HG02885 (cell line): ENCODE data around the gene DSCAML1.

ENCODE experiments used
- ATAC-seq: cut with Tn5 transposase; IDR thresholded peaks from one replicate; pipeline ENCODE4 v1.9.1; 2021; ENCODE audit warnings: mild to moderate bottlenecking; ENCODE audit not compliant: unreplicated experiment, poor library complexity

Gene DSCAML1

DNA sequence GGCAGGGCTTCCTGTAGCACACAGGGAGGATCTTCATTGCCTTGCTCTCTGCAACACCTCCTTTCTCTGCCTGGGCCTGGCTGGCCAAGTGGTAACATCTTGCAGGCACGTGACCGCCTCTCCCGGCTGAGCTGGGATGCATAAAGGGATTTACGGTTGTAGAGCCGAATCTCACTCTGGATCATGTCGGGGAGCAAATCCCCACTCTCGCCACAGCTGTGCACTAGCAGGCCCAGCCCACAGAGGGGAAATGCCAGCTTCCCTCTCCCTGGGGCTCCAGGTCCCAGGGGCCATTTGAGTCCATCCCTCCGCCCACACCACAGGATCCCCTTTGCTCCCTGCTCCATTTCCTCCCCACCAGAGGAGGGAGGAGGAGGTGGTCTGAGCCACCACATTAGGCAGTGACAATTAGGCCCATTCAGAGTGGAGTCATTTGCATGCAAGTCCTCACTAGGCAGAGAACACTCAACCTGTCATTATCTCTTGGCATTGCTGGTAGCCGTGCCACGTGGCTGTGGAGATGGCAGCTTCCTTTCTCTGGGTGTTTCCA is 196.7 kb downstream of the DSCAML1 start:
- no peak for ATAC-seq

DNA sequence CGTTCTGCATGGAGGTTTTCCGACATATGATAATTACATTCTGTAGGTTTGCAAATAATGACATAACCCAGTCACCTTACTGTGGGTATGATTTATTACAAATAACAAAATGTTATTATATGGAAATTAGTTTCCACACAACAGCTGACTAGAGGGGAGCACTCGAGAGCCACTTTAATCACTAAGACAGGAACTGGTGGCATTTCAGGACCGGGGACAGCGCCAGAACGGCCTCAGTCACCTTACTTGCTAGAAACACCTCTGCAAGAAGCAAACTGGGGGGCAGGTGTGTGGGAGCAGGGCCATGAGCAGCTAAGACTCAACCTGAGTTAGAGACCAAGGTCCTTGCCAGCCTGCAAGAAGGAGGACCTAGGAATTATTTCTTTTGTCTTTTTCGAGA is 199.9 kb downstream of the DSCAML1 start:
- no peak for ATAC-seq

DNA sequence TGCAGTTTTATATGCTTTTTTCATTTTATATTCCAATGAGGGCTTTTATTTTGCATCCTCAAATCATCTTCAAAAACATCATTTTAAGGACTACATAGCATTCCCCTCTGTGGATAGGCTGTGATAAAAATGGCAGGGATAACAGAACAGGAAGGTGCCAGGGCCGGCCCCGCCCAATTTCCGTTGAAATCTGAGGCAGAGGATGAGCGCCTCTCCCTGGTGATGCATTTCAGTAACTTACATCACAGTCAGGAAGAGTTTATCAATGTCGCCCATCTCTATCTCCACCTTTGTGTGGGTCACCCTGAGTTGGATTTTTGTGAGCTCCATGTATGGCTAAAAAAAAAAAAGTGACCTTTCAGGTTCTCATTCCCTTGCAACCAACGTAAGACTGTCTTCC is 201.6 kb downstream of the DSCAML1 start:
- no peak for ATAC-seq

DNA sequence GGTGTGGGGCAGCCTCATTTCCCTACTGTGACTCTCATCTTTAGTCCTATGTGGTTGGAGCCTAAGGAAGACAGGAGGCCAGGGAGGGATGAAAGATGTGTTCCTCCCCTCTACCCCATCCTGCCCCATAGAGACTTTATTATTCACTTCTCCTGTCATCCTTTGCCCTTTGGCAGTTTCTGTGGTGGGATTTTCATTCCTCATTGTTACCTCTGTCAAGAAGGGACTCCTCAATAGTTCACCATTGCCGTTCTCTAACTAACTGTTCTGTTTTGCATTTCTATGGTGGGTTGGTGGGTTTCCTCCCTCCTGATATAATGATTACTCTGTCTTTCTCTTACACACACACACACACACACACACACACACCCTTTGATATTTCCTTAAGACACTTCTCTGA is 202.3 kb downstream of the DSCAML1 start:
- no peak for ATAC-seq

DNA sequence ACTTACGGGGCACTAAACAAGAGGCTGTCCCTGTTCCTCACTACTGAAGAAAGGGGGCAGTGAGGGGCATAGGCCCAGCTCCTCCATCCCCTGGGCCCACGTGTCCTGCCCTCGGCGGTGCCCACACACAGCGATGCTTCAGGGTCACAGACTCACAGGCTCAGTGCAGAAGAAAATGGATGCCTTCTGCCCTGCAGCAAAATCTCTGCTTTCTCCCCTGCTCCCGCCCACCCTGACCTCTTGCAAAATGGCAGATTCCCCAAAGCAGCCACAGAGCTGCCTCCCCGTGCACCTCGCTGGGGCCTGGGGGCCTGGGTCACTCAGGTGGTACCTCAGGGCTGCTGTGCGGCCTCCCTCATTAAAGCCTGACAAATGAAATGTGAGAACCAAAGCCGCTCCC is 204.0 kb downstream of the DSCAML1 start:
- no peak for ATAC-seq

DNA sequence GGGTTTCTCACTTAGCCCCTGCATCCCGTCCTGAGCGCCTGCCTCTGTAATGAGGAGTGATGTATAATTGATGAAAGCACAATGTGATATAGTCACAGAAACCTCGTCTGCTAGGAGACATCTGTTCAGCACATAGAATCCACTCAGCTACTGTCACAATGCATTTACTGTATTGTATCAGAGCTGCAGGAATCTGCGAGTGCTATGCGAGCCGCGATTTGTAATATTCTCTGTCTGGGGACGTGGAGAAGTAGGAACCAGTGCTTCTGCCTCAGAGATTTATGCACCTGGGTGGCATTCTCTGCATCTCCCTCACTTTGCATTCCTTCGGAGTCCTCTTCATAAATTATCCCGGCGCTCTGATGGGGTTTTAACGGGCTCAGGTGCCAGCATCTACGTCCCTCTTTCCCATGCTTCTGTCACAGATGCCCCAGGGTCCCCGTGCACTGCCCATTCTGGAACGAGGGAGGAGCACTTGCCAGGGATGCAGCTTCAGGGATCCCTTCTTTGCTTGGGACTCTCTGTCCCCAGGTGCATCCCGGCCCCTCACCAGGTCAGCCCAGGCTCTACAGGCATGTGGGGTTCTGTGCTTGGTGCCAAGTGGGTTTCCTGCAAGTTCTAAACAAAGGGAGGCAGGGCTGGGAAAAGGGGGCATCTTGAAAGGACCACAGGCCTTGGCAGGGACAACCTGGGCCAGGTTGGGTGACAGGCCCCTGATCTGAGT is 205.5 kb downstream of the DSCAML1 start:
- no peak for ATAC-seq

DNA sequence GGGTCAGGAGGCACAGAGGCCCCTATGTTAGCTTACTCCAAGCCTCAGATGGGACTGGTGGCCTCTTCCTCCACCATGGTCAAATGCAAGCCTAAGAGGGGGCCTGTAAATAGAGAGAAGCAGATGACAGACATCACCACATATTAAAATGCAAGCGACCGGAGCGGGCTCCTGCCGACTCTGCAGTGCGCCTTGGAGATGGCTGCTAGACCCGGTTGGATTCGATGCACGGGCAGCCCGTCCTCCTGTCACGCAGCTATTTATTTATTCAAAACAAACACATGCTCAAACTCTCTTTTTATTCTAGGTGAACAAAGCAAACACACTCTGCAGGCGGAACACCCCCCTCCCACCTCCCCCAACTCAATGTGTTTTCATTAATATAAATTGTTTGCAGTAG is 208.0 kb downstream of the DSCAML1 start:
- ATAC-seq, result no peak

DNA sequence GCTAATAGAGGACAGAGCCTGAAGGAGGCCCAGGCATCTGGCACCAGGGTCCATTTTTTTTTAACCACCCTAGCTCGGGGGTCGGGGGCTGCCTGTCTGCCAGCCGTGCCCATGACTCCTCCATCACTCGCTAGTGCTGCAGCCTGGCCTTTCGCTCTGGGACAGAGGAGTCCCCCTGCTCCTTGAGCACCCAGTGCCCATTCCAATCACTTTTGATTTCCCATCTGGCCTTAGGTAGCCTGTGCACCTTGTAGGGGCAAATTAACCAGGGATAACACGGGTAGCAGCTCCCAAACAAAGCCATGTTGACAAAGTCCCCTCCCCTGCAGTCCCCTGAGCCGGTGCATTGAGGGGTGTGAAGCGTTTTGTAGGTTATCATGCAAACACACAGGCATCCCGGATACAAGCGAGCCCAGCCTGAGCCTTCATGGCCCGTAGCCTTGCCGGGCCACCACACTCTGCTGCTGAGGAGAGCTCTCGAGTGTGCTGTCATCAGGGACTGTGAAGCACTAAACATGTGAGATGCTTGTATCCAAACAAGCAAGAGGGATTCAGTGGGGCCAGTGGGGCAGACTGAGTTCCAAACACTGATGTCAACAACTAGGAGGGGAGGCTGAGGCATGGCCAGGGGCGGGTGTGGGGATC is 208.7 kb downstream of the DSCAML1 start:
- no peak for ATAC-seq

DNA sequence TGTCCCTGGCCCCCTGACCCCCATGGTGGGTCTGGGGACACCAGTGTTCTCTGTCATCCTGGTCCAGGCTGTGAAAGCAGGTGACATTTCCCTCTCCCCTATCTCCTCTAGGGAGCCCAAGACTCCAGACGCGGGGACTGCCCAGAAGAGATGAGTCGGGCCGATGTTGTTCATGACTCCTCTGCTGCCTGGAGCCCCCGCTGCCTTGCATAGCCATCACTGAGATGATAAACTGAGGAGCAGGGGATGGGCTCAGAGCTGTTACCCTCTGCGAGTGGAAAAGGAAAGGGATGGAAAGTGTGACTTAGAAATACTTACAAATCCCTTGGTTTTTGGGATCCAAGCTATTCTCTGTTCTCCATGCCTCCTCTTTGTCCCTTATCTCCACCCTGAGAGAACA is 209.6 kb downstream of the DSCAML1 start:
- ATAC-seq, result no peak

DNA sequence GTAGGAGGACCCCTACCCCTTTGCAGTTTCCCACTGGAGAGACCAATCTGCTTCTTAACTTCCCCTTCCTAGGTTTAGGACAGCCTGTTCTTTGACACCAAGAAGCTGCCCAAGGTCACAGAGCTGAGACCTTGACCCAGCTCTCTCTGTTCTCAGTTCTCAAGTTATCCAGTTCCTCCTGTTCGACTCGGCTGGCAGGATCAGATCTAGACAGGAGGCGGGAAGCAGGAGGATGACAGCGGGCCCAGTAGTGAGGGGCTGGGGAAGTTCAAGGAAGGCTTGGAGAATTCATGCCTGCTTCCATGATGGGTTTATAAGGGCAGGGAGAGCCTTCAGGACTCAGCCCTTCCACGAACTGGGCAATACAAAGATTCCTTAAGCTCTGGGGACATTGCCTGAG is 210.6 kb downstream of the DSCAML1 start:
- no peak for ATAC-seq

DNA sequence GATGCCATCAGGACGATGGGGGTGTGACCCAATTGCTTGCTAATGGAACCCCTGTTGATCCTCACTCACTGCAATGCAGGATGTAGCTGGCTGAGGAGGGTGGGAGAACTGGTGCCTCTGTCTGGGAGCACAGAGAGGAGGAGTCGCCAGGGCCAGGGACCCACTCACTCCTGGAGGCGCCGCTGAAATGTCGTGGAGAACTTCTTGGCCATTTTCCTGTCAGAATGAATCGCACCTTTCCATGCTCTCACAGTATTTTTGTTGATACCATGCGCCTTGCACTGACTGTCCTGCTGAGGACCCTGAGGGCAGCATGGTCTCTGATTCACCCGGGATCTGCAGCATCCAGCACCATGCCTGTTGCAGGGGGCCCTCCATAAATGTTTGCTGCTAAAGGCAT is 211.4 kb downstream of the DSCAML1 start:
- ATAC-seq, result no peak

DNA sequence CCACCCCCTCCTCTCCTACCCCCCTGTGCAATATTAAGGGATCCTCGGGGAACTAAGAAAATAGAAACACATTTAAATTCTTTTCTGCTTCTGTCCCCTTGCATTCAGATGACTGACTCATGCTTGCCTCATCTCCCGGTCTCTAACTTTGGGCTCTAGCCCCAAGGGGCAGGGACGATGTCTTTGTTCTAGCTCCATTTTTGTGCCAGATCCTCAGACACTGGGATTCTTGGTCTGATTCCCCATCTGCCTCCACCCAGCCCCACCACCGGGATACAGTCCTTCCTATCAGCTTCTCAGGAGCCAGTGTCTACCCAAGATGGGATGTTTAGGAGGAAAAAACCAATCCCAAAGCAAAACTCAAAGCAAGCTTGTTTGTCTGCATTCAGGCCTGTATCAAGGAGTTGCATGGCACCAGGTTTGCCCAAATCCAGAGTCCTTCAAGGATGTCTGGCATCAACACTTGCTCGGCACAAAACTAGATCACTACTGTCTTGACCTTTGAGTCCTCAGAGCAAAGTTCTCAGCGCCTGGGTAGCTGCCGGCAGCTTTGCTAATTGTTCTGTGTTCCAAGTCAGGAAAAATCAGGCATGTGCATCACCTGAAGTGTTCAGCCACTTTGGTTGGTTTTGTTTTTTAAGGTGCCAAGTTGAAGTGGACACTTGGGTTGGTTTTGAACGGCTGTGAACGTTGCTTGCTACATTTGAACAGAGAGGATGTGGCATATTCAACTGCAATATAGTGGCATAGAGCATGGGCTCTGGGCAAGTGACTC is 212.8 kb downstream of the DSCAML1 start:
- ATAC-seq, result no peak

DNA sequence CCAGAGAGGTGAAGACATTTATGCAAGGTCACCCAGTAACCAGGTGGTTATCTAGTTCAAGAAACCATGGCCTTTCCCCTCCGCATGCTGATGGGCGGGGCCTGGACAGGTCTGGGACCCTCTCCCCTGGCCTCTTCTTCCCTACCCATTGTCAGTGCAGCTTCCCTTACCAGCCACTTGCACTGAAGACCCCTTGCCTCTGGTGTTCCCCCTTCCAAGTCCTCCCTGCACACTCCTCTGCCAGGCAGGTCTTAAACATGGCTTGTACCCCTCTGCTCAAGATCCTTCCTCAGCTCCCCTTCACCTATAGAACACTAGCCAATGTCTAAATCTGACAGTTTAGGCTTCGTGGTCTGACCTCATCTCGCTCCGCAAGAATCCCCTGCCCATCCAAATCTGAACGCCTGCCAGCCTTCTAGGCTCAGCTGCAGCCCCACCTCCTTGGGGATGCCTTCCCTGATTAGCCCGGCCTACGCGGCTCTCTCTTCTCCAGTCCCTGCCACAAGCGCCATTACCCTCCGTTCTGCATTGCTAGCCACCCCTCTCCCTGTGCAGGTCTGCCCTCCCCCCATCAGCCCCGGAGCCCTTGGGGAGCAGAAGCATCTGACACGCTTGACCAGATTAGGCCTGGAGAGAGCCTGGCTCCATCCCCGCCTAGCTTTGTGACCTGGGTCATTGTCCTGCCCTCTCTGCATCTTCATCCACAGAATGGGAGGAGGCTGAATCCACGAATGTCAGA is 213.8 kb downstream of the DSCAML1 start:
- ATAC-seq, result no peak

DNA sequence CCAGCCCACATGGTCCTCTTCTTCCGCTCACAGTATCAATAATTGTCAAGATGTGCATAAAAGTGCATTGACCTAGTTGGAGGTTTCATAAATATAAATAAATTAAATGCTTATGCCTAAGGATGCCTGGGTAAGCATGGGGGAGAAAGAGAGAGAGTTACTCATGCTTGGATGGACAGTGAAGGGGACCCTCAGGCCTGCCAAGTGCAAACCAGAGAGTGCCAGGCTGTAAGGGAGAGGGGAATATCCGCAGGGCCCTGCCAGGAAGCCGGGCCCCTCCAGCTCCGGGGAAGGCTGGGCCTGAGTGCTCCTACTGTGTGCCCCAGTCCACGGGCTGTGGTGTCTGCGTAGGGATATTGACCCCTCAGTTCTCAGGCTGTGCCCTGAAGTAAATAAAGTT is 214.6 kb downstream of the DSCAML1 start:
- ATAC-seq, result no peak

DNA sequence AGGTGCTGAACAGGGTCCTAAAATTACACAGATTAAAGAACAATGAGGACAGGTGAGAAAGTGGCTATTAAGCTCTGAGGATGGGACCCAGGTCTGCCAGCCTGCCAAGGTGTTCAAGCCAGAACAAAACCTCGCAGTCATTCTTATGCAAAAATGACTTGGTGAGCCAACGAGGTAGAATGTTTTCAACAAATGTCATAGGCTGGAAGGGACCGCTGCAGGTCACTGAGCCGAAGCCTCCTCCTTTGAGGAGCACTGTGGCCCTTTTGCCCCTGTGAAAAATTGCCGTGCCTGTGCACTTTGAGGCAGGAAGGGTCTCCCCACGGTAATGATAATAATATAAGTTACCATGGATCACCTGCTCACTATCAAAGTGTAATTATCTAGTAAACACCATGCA is 216.2 kb downstream of the DSCAML1 start:
- no peak for ATAC-seq

DNA sequence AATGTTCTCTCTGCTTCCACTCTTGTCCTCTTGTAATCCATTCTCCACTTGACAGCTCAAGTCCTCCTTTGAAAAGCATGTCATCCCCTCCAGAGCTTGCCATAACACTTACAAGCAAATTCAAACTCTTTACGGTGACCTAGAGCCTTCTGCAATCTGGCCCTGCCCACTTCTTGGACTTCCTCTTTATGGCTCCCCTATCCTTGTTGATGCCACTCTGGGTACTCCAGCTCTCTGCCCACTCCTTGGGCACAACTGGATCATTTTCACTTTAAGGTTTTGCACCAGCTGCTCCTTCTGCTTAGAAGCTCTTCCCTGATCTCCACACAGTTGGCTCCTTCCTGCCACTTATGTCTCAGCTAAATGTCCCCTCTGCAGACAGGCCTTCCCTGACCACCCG is 217.9 kb downstream of the DSCAML1 start:
- no peak for ATAC-seq

DNA sequence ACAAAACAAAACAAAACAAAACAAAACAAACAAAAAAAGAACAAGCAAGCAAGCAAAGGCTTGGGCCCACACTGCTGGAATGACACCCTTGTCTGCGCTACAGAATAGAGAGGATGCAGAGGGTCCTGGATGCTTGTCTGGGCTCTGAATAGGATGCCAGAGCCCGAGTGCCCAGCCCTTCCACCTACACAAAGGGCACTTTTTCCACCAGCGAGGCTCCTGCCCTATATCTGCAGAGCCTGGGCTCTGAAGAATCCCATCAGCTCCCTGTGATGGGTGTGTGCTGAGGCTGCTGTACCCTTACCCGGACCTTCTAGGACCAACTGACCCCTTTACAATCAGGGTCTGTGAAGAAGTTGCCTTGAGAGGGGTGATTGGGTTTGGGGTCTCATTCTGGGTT is 221.2 kb downstream of the DSCAML1 start:
- no peak for ATAC-seq

DNA sequence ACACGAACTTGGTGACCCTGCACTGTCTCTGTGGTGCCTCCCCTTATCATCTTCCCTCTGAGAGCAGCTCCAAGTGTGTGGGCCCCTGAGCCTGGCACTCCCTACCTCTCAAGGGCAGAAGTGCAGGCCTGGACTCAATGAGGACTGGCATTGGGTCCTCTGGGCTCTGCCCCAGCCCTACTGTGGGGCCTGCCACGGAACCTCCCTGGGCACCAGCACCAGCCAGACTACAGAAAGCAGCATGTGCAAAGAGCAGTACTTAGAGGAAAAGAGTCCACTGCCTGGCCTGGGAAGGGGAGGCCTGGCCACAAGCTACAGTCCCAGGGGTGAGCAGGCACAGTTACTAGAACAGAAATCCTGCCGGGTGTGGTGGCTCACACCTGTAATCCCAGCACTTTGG is 222.5 kb downstream of the DSCAML1 start:
- ATAC-seq, result no peak

DNA sequence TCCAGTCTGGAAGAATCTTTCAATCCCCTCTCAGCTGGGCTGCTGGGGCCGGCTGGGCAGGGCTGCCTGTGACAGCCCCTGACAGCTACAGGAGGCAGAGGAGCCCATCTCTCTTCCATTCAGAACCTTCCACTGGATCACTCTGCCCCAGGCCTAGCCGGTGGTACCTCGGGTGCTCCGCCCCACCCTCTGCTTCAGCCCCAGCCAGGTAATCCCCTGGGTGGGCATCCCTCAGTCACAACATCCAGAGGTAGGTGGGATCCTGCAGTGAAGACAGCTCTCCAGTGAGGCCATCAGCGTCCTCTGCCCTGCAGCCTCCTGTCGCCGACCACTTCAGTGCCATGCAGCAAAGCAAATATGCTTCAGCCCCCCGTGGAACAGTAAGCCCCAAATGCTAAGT is 223.7 kb downstream of the DSCAML1 start:
- no peak for ATAC-seq

DNA sequence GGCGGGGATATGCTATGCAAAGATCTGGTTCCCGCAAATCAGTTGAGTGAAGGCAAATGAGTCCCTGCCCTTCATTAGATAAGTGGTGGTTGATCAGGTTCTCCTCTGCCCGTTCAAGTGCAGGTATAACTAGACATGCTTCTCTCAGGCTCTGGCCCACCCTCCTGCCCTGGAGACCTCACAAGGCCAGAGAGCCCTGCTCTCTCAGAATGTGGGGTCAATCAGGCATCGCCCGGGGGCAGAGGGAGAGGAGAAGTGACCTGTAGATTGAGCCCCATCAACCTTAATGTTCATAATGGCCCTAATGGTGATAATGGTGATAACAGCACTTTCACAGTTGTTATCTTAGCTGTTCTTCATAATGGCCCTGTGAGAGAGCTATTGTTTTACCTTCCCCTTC is 224.3 kb downstream of the DSCAML1 start:
- no peak for ATAC-seq

DNA sequence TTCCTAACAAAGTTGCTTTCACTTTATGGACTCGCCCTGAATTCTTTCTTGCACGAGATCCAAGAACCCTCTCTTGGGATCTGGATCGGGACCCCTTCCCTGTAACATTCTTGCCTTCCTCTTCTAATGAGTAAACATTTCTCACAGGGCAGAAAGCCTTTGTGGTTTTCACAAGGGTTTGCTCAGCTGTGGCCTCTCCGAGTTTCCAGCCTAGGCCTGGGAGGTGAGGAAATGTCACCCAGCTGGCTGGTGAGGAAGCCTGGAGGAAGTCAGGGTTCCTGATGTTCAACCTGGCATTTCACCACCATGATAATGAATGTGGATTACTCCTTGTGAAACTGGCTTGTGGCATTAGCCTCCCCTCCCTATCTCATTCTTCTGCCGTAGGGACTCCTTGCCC is 224.9 kb downstream of the DSCAML1 start:
- no peak for ATAC-seq
